ENCODE results near the gene SLC38A10. TPM values are rescaled to one million over a fixed set of nuclear protein-coding genes. Genes with fewer than 3 reads are reported as not detected.

The SLC38A10 gene
- total RNA-seq, 1 experiment from 2014 or later = 121 TPM

- Histone ChIP-seq H3K9me3 (no peaks in the 10 kb centered on the region), H3K27me3 (no peaks in the 10 kb centered on the region), H3K36me3 (peaks cover 6% of the 10 kb centered on the region), H3K4me3 (peak overlapping the region; percentile 89)
- peak; percentile 45 for DNase-seq
Observed at GRCh38 chr17:81295676-81296381, 722 bp upstream of the SLC38A10 start.

- peak; percentile 45 for DNase-seq
- no peaks in the 10 kb centered on the region for H3K9me3 ChIP-seq
- H3K36me3 ChIP-seq = peaks cover 14% of the 10 kb centered on the region
- no peaks in the 10 kb centered on the region for H3K27me3 ChIP-seq
- peak overlapping the region; percentile 89 for H3K4me3 ChIP-seq
Observed at GRCh38 chr17:81294512-81295030, 536 bp downstream of the SLC38A10 start.

GRCh38 chr17:81292450-81292849 is 2.7 kb downstream of the SLC38A10 start:
- no peak for DNase-seq
- Histone ChIP-seq H3K36me3 (peaks cover 21% of the 10 kb centered on the region), H3K4me3 (no peak overlapping the region), H3K9me3 (no peaks in the 10 kb centered on the region), H3K27me3 (no peaks in the 10 kb centered on the region)

GRCh38 chr17:81291662-81292061 is 3.4 kb downstream of the SLC38A10 start:
- Histone ChIP-seq H3K9me3 (no peaks in the 10 kb centered on the region), H3K27me3 (no peaks in the 10 kb centered on the region), H3K4me3 (no peak overlapping the region), H3K36me3 (peaks cover 25% of the 10 kb centered on the region)
- peak; percentile 43 for DNase-seq

- no peak for DNase-seq
- no peak overlapping the region for H3K4me3 ChIP-seq
- H3K36me3 ChIP-seq = peaks cover 29% of the 10 kb centered on the region
- no peaks in the 10 kb centered on the region for H3K9me3 ChIP-seq
- no peaks in the 10 kb centered on the region for H3K27me3 ChIP-seq
Observed at GRCh38 chr17:81290230-81290629, 4.9 kb downstream of the SLC38A10 start.

GRCh38 chr17:81289627-81290026 is 5.5 kb downstream of the SLC38A10 start:
- no peak for DNase-seq
- no peak overlapping the region for H3K4me3 ChIP-seq
- H3K9me3 ChIP-seq = no peaks in the 10 kb centered on the region
- peaks cover 29% of the 10 kb centered on the region for H3K36me3 ChIP-seq
- H3K27me3 ChIP-seq = no peaks in the 10 kb centered on the region

GRCh38 chr17:81288715-81289114 is 6.4 kb downstream of the SLC38A10 start:
- H3K9me3 ChIP-seq = no peaks in the 10 kb centered on the region
- H3K36me3 ChIP-seq = peaks cover 36% of the 10 kb centered on the region
- H3K27me3 ChIP-seq = no peaks in the 10 kb centered on the region
- DNase-seq = no peak
- H3K4me3 ChIP-seq = no peak overlapping the region

GRCh38 chr17:81287741-81288430 is 7.2 kb downstream of the SLC38A10 start:
- Histone ChIP-seq H3K9me3 (no peaks in the 10 kb centered on the region), H3K27me3 (no peaks in the 10 kb centered on the region), H3K4me3 (no peak overlapping the region), H3K36me3 (peaks cover 39% of the 10 kb centered on the region)
- DNase-seq = no peak

GRCh38 chr17:81287152-81287551 is 8.0 kb downstream of the SLC38A10 start:
- Histone ChIP-seq H3K27me3 (no peaks in the 10 kb centered on the region), H3K36me3 (peaks cover 36% of the 10 kb centered on the region), H3K4me3 (no peak overlapping the region), H3K9me3 (no peaks in the 10 kb centered on the region)
- DNase-seq = no peak

GRCh38 chr17:81286491-81287145 is 8.5 kb downstream of the SLC38A10 start:
- DNase-seq = no peak
- no peaks in the 10 kb centered on the region for H3K27me3 ChIP-seq
- H3K4me3 ChIP-seq = no peak overlapping the region
- no peaks in the 10 kb centered on the region for H3K9me3 ChIP-seq
- H3K36me3 ChIP-seq = peaks cover 38% of the 10 kb centered on the region

GRCh38 chr17:81285894-81286293 is 9.2 kb downstream of the SLC38A10 start:
- H3K27me3 ChIP-seq = no peaks in the 10 kb centered on the region
- H3K4me3 ChIP-seq = no peak overlapping the region
- H3K9me3 ChIP-seq = no peaks in the 10 kb centered on the region
- H3K36me3 ChIP-seq = peaks cover 43% of the 10 kb centered on the region
- DNase-seq = no peak

- no peak overlapping the region for H3K4me3 ChIP-seq
- no peaks in the 10 kb centered on the region for H3K27me3 ChIP-seq
- no peak for DNase-seq
- peaks cover 42% of the 10 kb centered on the region for H3K36me3 ChIP-seq
- H3K9me3 ChIP-seq = no peaks in the 10 kb centered on the region
Observed at GRCh38 chr17:81285179-81285878, 9.8 kb downstream of the SLC38A10 start.

GRCh38 chr17:81282876-81283275 is 12.2 kb downstream of the SLC38A10 start:
- no peak for DNase-seq
- H3K9me3 ChIP-seq = no peaks in the 10 kb centered on the region
- H3K27me3 ChIP-seq = no peaks in the 10 kb centered on the region
- H3K4me3 ChIP-seq = no peak overlapping the region
- H3K36me3 ChIP-seq = peaks cover 35% of the 10 kb centered on the region

GRCh38 chr17:81282141-81282540 is 13.0 kb downstream of the SLC38A10 start:
- Histone ChIP-seq H3K4me3 (no peak overlapping the region), H3K9me3 (no peaks in the 10 kb centered on the region), H3K27me3 (no peaks in the 10 kb centered on the region), H3K36me3 (peaks cover 35% of the 10 kb centered on the region)
- DNase-seq = no peak

- DNase-seq = no peak
- Histone ChIP-seq H3K36me3 (peaks cover 35% of the 10 kb centered on the region), H3K4me3 (no peak overlapping the region), H3K27me3 (no peaks in the 10 kb centered on the region), H3K9me3 (no peaks in the 10 kb centered on the region)
Observed at GRCh38 chr17:81280571-81280970, 14.5 kb downstream of the SLC38A10 start.

- Histone ChIP-seq H3K36me3 (peaks cover 43% of the 10 kb centered on the region), H3K9me3 (no peaks in the 10 kb centered on the region), H3K4me3 (no peak overlapping the region), H3K27me3 (no peaks in the 10 kb centered on the region)
- DNase-seq = no peak
Observed at GRCh38 chr17:81279278-81280275, 15.5 kb downstream of the SLC38A10 start.
